GM19463 (cell line): ENCODE measurements around the gene UBE2O.

Experiments used
- ATAC-seq: cut with Tn5 transposase; IDR thresholded peaks from one replicate; pipeline ENCODE4 v1.9.1; 2021; ENCODE audit warnings: mild to moderate bottlenecking, moderate library complexity; ENCODE audit not compliant: unreplicated experiment

UBE2O gene

GRCh38 chr17:76442341-76443338, 10.3 kb downstream of the UBE2O start:
- no peak for ATAC-seq

DNA sequence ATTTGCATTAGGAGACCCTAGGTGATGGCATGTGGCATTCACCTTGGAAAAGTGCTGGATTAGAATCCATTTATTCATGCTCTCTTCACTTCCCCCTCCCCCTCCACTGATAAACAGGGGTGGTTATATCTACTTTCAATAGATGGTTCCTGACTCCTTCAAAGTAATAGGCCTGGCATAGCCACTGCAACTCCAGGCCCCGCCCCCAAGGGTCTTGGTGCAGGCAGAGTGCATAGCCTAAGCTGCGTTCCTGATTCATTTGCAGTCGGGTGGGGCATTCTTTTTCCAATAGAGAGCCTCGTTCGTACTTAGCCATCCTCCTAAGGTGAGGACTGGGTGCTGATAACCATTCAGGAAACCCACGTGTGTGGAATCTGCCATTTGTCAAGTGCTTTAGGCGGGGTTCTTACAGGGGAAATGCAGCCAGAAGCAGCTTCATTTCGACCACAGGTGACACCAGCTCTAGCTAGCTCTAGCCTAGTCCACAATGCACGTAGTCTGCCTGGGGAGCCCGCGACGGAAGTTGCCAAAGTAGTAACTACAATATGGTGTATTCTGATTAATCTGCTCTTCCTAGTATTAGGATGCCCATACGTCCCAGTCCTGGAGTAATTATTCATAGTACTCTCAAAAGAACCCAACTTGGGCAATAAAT, 11.1 kb downstream of the UBE2O start:
- ATAC-seq, result no peak

- ATAC-seq, result no peak
Observed at GRCh38 chr17:76440751-76441362, 12.1 kb downstream of the UBE2O start.

DNA sequence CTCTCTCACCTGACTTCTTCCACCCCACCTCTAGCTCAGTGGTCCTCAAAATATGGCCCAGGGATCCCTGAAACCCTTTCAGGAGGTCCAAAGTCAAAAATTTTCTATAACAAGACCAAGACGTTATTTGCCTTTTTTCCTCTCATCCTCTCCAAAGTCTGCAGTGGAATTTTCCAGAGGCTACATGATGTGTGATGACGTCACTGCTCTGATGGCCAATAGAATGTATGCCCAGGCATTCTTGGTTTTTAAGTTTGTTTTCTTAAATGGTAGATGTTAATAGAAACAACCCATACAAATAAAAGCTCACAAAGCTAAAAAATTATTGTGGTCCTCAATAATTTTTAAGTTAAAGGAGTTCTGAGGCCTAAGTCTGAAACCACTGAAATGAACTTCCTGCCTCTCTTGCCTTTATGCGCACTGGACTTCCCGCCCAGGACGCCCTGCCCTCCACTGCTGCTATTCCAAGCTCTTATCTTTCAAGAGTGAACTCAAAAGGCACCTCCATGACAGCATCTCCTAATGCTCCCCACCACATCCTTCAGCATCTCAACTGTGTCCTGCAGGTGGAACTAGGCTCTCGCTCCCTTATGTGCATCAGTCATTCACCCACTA, 13.5 kb downstream of the UBE2O start:
- ATAC-seq, result no peak

DNA sequence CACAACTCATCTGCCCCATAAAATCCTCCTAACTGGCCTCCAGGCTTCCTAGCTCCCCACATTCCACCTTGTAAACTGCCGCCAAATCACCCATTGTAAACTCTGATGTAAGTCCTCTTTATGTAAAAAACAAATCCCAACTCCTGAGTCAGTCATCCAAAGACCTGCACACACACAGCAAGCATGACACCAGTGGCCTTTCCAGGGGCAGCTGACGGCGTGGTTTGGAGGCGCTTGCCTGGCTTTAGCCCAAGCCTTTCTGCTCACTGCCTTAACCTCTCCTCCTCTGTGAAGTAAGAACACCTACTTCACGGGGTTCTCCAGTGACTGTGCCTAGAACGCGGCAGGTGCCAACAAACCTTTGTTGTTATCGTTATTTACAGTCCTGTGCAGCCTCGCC, 14.0 kb downstream of the UBE2O start:
- ATAC-seq, result no peak

GRCh38 chr17:76437467-76438402, 15.2 kb downstream of the UBE2O start:
- ATAC-seq, result no peak

GRCh38 chr17:76435751-76436150, 17.2 kb downstream of the UBE2O start:
- ATAC-seq, result no peak

- ATAC-seq, result no peak
Observed at GRCh38 chr17:76434870-76435269, 18.1 kb downstream of the UBE2O start.

GRCh38 chr17:76433693-76434092, 19.3 kb downstream of the UBE2O start:
- ATAC-seq, result no peak

DNA sequence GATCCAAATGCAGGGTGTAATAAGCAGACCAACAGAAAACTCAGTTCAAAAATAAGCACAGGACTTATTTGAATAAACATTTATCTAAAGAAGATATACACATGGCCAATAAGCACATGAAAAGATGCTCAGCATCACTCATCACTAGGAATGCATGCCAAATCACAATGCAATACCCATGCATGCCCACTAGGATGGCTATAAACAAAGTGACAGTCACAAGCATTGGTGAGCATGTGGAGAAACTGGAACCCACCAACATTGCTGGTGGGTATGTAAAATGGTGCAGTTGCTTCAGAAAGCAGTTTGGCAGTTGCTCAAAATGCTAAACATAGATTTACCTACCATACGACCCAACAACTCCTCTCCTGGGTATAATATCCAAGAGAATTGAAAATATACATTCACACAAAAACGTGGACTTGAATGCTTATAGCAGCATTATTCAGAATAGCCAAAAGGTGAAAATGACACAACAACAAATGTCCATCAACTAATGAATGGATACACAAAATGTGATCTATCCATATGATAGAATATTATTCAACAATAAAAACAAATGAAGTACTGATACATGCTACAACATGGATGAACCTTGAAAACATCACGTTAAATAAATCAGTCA, 20.1 kb downstream of the UBE2O start:
- no peak for ATAC-seq

DNA sequence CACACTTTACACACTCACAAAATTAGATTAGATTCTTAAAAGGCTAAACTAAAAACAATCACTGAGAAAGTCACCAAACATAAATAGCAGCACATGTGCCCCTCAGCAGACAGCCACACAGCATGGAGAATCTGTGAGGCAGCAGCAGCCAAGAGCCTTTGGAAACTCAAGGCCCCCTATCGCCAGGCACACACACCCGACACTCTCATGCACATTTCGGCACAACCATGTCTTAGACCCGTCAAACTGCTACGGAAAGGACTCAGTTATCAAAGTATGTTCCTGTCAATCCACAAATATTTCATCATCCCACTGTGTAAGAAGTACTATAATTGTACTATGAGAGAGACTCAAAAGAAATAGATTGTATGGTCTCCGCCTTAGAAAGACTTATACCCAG, 20.9 kb downstream of the UBE2O start:
- no peak for ATAC-seq

GRCh38 chr17:76431509-76431908, 21.4 kb downstream of the UBE2O start:
- no peak for ATAC-seq

GRCh38 chr17:76428511-76428910, 24.4 kb downstream of the UBE2O start:
- no peak for ATAC-seq

- ATAC-seq, result no peak
Observed at GRCh38 chr17:76427501-76428231, 25.3 kb downstream of the UBE2O start.

- ATAC-seq, result no peak
Observed at GRCh38 chr17:76426853-76427252, 26.1 kb downstream of the UBE2O start.

- ATAC-seq, result no peak
Observed at GRCh38 chr17:76422860-76423259, 30.1 kb downstream of the UBE2O start.

DNA sequence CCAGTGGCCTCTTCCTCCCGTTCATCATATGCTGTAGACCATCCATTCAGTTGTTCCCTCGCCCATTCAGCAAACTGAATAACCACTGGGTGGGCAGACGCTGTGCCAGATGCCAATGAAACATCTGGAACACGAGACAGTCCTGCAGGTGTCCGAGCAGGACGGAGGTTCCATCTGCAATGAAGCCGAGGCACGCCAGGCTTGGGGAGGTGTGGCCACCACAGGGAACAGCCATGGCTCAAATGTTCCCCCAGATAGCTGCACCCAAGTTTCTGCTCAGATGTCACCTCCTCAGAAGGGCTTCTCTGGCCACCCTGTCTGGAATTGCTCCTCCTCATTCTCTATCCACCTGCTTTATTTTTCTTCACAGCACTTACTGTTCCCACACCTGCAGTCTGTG, 30.5 kb downstream of the UBE2O start:
- ATAC-seq, result no peak

GRCh38 chr17:76421044-76421407, 31.9 kb downstream of the UBE2O start:
- no peak for ATAC-seq
